Hepatocyte (in vitro differentiated cells): ENCODE results near the gene ADAD2.

Source experiments
- CTCF ChIP-seq: fragments of 200-600 bp; sonication (generic); IDR thresholded peaks from 2 replicates; pipeline ENCODE4 v1.5.1; 2016; ENCODE audit warnings: antibody characterized with exemption, mild to moderate bottlenecking; ENCODE audit not compliant: poor library complexity
- EZH2 ChIP-seq: fragments of 200-600 bp; sonication (generic); IDR thresholded peaks from 2 replicates; pipeline ENCODE4 v1.6.1; 2016; ENCODE audit warnings: antibody characterized with exemption, mild to moderate bottlenecking, borderline replicate concordance
- EZH2phosphoT487 ChIP-seq: fragments of 200-600 bp; sonication (generic); IDR thresholded peaks from one replicate; pipeline ENCODE4 v1.6.1; 2018; ENCODE audit warnings: antibody characterized with exemption, mild to moderate bottlenecking, low read depth, moderate library complexity; ENCODE audit not compliant: unreplicated experiment, severe bottlenecking

DNA sequence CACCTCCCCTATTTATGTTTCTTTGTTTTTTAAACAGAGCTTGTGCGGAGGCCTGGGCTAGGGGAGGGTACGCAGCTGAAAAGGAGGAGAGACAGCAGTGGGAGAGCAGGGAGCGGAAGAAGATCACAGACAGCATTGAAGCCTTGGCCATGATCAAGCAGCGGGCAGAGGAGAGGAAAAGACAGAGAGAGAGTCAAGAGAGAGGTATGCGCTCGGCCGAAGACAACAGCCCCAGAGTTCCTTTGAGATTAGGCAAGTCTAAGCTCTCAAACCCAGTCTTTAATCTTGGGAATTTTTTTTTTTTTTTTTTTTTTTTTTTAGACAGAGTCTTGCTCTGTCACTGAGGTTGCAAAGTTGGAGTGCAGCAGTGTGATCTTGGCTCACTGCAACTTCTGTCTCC lies 25.2 kb upstream of the ADAD2 start:
- no peak for TF ChIP-seq CTCF
- no peak for TF ChIP-seq EZH2
- TF ChIP-seq EZH2phosphoT487 = no peak
